Heart right ventricle (tissue), 16 donors: ENCODE measurements around the gene NUP210. TPM values are rescaled to one million over a fixed set of nuclear protein-coding genes. Genes with fewer than 3 reads are reported as not detected.

Source experiments
- ATAC-seq, 8 donors: fragments of 200-7000 bp; cut with Tn5 transposase; one replicate each; pipeline ENCODE4 v1.9.1; 2020; ENCODE audit warnings: mild to moderate bottlenecking in 8 of 8, moderate library complexity in 8 of 8, moderate number of reproducible peaks in 1 of 8
- DNase-seq, 2 donors: peaks; one replicate each; pipeline ENCODE4 v3.0.0-alpha.2; 2020
- H3K27ac ChIP-seq, 10 donors: fragments of 200-600 bp; sonication (generic) in 2 of 10; one replicate each; pipeline versions ENCODE4 v1.5.0 to v1.8.0; 2020 to 2022; ENCODE audit warnings: mild to moderate bottlenecking in 3 of 10
- H3K27me3 ChIP-seq, 7 donors: fragments of 200-600 bp; one replicate each; pipeline ENCODE4 v1.8.0; 2021 to 2022; ENCODE audit warnings: mild to moderate bottlenecking in 2 of 7
- H3K36me3 ChIP-seq, 9 donors: fragments of 200-600 bp; sonication (generic) in 1 of 9; one replicate each; pipeline versions ENCODE4 v1.5.0 to v1.8.0; 2020 to 2022; ENCODE audit warnings: mild to moderate bottlenecking in 2 of 9
- H3K4me1 ChIP-seq, 9 donors: fragments of 200-600 bp; sonication (generic) in 1 of 9; one replicate each; pipeline versions ENCODE4 v1.5.0 to v1.8.0; 2020 to 2022; ENCODE audit warnings: mild to moderate bottlenecking in 4 of 9
- H3K4me3 ChIP-seq, 10 donors: fragments of 200-600 bp; sonication (generic) in 2 of 10; one replicate each; pipeline versions ENCODE4 v1.5.0 to v1.8.0; 2020 to 2022; ENCODE audit warnings: mild to moderate bottlenecking in 7 of 10, moderate library complexity in 2 of 10
- H3K9me3 ChIP-seq, 11 donors: fragments of 200-600 bp in 10 of 11; sonication (generic) in 2 of 11; one replicate each; pipeline versions ENCODE4 v1.5.0 to v1.8.0; 2013 to 2022; ENCODE audit warnings: mild to moderate bottlenecking in 2 of 11, control low read depth in 1 of 11, moderate library complexity in 1 of 11
- CTCF ChIP-seq, 9 donors: fragments of 200-600 bp; sonication (generic) in 2 of 9; IDR thresholded peaks; one replicate each; pipeline versions ENCODE4 v1.5.0 to v1.8.0; 2021 to 2022; ENCODE audit warnings: antibody characterized with exemption in 9 of 9, mild to moderate bottlenecking in 5 of 9, moderate library complexity in 1 of 9
- WGBS, 2 donors: extraction: QIAGEN DNeasy Blood & Tissue Kit; methylation state at CpG; one replicate each; pipeline ENCODE4 v1.1.7; 2013; ENCODE audit warnings: inconsistent platforms in 1 of 2; 5-methylcytosine and 5-hydroxymethylcytosine counted together
- intact Hi-C, 10 donors: fragments of 100-400 bp; cut with DNase I; formaldehyde crosslinking; loops; one replicate each; pipeline versions ENCODE4 v1.11.1 to v1.14.2; 2022
- polyA plus RNA-seq, 2 donors: library from polyadenylated mRNA; stranded (reverse); fragments of 200-250 nt; gene quantifications; one replicate each; pipeline ENCODE4 v1.2.3, GENCODE V29; 2013
- total RNA-seq, 10 donors: library from RNA; stranded (reverse); fragmentation: NEBNext Ultra II Directional in 3 of 10; extraction: Animal tissue kit (Norgen Biotek cat#: 25700) in 3 of 10; gene quantifications; one replicate each; pipeline versions ENCODE4 v1.2.1 to v1.2.4, GENCODE V29; 2021 to 2023
- donor health status: Arrhythmogenic right ventricular cardiomyopathy.
- donor health status: ischemic (EF 13 %, LVEDD 7.1; RV severe dilation, severe dysfunction).
- donor health status: healthy with polysubstance abuse.
- donor health status: DM: no; HTN: yes; CAD: no.
- donor health status: DM: no; HTN: no; CAD: no.
- donor health status: ischemic (EF 25% LVEDD 6.9; RV normal size, moderate dysfunction).
- donor health status: ischemic (EF 25% LVEDD 5.7; RV mildly dilated, moderate dysfunction).
- donor health status: healthy.
- donor health status: DM: yes; HTN: yes; CAD: no.
- donor health status: Ischemic cardiomyopathy.
- donor health status: ischemic (EF 35%, LVEDD 5.7; RV mildly dilated, moderate dysfunction).
- donor health status: nonischemic (EF 11% LVEDD 7.7; RV severe dilation, severe dysfunction).
- donor health status: DM: yes; HTN: yes; CAD: no.
- donor health status: PGD.
- donor health status: ischemic (EF 29% LVEDD 5.4; RV normal size, mild dysfunction).
- donor health status: nonischemic (EF 23%, LVEDD 6.1; RV moderate dilation, normal function).

Gene NUP210
- total and polyA plus RNA-seq, 12 donors, result 0.84 to 7.2 (median 2.5) TPM

GRCh38 chr3:13268961-13269441 is 151.1 kb downstream of the NUP210 start:
- TF ChIP-seq CTCF (IDR thresholded peaks at IDR 0.05), result no peak
- Histone ChIP-seq H3K4me3 (no peak overlapping the region), H3K4me1 (peaks cover 0 to 9% (median 0%) of the 10 kb centered on the region in 9 donors), H3K27me3 (peaks cover 0 to 15% (median 0%) of the 10 kb centered on the region in 7 donors), H3K36me3 (no peaks in the 10 kb centered on the region), H3K9me3 (peaks cover 0 to 14% (median 4%) of the 10 kb centered on the region in 11 donors), H3K27ac (no peak overlapping the region)
- intact Hi-C loops, result no loop called here
- WGBS, 2 donors, result 34 to 46% methylated on average over 11 of the region's 11 CpGs
- ATAC-seq, result no peak
- DNase-seq, result no peak

GRCh38 chr3:13268120-13268519 is 152.0 kb downstream of the NUP210 start:
- 91 to 96% methylated on average over 2 of the region's 2 CpGs for WGBS, 2 donors
- DNase-seq, result no peak
- H3K9me3 ChIP-seq, result peaks cover 0 to 14% (median 4%) of the 10 kb centered on the region in 11 donors

DNA sequence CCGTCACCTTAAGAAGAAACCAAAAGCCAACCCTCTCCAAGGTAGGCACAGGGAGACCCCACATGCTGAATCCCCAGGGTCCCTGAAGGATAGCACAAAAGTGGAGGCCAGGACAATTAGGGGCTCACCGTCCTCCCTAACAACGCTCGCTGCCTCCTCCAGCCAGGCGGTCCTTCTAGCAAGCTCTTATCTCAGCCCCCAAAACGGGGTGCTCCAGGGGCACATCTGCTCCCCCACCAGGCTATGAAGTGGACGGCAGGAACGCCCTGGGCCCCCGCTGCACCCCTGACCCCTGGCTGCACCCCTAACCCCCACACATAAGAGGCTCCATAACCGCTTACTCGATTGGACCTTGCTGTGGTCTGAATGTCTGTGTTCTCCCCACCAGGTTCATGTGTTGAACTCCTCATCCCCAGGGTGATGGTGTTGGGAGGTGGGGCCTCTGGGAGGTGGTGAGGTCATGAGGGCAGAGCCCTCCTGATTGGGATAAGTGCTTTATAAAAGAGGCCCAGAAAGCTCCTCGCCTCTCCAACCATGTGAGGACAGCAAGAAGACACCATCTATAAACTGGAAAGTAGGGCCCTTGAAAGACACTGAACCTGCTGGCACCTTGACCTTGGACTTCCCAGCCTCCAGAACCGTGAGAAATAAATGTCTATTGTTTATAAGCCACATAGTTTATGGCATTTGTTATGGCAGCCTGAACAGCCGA is 153.3 kb downstream of the NUP210 start:
- no peak for TF ChIP-seq CTCF (IDR thresholded peaks at IDR 0.05)
- H3K27ac ChIP-seq, result no peak overlapping the region
- no peak overlapping the region for H3K4me3 ChIP-seq
- H3K9me3 ChIP-seq, result peaks cover 0 to 14% (median 4%) of the 10 kb centered on the region in 11 donors
- DNase-seq (no peak), ATAC-seq (no peak)
- 86 to 87% methylated on average over 14 of the region's 14 CpGs for WGBS, 2 donors
- peaks cover 0 to 11% (median 0%) of the 10 kb centered on the region in 7 donors for H3K27me3 ChIP-seq
- intact Hi-C loops, result no loop called here
- peaks cover 0 to 23% (median 3%) of the 10 kb centered on the region in 9 donors for H3K4me1 ChIP-seq
- H3K36me3 ChIP-seq, result no peaks in the 10 kb centered on the region

More at GRCh38 chr3:13268120-13268519, 152.0 kb downstream of the NUP210 start:
- intact Hi-C loops, result no loop called here
- no peaks in the 10 kb centered on the region for H3K36me3 ChIP-seq
- peaks cover 0 to 11% (median 0%) of the 10 kb centered on the region in 7 donors for H3K27me3 ChIP-seq
- peaks cover 0 to 14% (median 1%) of the 10 kb centered on the region in 9 donors for H3K4me1 ChIP-seq
- no peak overlapping the region for H3K4me3 ChIP-seq
- TF ChIP-seq CTCF (IDR thresholded peaks at IDR 0.05), result no peak
- no peak overlapping the region for H3K27ac ChIP-seq
- no peak for ATAC-seq

Other genes starting within 250 kb of the NUP210 start
- gene HDAC11, start 60.0 kb upstream of the NUP210 start, total RNA-seq, result 10 to 100 TPM; 26.6 to 46.0 (median 33.7) TPM
- 10 to 100 TPM; 15.9 to 21.7 TPM for gene HDAC11, start 60.0 kb upstream of the NUP210 start, polyA plus RNA-seq
- gene FBLN2, start 128.8 kb upstream of the NUP210 start, total RNA-seq, result 10 to 100 TPM; 35.4 to 78.9 (median 47.0) TPM
- 10 to 100 TPM; 20.7 to 55.9 TPM for gene FBLN2, start 128.8 kb upstream of the NUP210 start, polyA plus RNA-seq